GM18870 (cell line): ENCODE results near the gene CST9.
A peak's percentile ranks its signal among the peaks of the same experiment; 100 is the strongest.
"Not testable (repeated sequence)": the region's sequence is repeated elsewhere in the genome, so short reads cannot be mapped to it uniquely, and the experiment has no call there.

Experiments
- ATAC-seq: cut with Tn5 transposase; IDR thresholded peaks from one replicate; pipeline ENCODE4 v1.9.1; 2021; ENCODE audit warnings: moderate library complexity; ENCODE audit not compliant: unreplicated experiment

CST9 gene

DNA sequence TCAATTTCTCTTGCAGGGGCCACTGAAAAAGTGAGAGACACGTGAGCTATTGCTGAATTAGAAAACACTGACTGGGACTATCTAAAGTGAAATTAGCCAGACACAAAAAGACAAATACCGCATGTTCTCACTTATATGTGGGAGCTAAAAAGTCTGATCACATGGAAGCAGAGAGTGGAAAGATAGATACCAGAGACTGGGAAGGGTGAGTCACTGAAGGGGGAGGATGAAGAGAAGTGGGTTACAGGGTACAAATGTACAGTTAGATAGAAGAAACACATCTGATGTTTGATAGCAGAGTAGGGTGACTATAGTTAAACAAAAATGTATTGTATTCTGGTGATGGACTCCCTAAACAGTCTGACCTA, 18.6 kb upstream of the CST9 start:
- no peak for ATAC-seq

DNA sequence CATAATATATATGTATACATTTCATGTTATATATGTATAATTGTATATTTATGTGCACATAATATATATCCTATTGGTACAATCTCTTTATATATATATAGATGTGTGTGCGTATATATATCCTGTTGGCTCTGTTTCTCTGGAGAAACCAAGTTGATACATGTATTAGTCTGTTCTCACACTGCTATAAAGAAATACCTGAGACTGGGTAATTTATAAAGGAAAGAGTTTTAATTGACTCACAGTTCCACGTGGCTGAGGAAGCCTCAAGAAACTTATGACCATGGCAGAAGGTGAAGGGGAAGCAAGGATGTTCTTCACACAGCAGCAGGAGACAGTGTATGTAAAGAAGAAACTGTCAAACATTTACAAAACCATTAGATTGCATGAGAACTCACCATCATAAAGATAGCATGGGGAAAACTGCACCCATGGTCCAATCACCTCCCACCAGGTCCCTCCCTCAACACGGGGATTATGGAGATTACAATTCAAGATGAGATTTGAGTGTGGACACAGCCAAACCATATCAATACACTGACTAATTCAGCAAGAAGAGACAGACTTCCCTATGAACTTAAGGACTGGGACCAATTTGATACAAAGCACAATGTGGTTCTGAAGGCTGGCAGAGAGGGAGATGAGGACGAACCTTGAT, 18.1 kb upstream of the CST9 start:
- no peak for ATAC-seq

DNA sequence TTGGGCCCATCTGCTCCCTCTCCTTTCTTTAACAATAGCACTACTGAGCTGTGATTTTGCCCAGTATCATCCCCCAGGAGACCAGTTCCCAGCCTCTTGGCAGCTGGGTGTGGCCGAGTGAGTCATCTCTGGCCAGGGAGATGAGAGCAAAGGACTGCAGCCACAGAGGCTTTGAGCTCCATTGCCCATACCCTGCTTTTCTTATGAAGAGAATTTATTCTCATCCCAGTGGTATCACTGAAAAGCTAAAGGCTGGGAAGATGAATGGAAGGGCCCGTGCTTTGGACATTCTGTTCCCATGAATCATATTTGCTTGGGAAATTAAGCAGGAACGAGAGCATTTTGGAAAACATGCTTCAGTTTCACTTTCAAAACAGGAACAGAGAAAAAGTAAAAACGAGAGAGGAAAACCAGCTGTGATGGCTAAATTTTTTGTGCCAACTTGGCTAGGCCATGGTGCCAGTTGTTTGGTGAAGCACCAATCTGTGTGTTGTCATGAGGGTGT, 17.2 kb upstream of the CST9 start:
- ATAC-seq = peak; percentile 57

DNA sequence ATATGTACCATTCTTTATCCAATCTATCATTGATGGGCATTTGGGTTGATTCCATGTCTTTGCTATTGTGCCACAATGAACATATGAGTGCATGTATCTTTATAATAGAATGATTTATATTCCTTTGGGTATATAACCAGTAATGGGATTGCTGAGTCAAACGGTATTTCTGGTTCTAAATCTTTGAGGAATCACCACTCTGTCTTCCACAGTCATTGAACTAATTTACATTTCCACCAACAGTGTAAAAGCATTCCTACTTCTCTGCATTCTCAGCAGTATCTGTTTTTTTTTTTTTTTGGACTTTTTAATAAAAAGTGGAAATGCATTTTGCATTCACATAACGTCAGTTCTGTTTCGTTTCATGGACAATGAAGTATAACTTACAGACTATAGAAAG, 16.7 kb upstream of the CST9 start:
- ATAC-seq = not testable (repeated sequence)

DNA sequence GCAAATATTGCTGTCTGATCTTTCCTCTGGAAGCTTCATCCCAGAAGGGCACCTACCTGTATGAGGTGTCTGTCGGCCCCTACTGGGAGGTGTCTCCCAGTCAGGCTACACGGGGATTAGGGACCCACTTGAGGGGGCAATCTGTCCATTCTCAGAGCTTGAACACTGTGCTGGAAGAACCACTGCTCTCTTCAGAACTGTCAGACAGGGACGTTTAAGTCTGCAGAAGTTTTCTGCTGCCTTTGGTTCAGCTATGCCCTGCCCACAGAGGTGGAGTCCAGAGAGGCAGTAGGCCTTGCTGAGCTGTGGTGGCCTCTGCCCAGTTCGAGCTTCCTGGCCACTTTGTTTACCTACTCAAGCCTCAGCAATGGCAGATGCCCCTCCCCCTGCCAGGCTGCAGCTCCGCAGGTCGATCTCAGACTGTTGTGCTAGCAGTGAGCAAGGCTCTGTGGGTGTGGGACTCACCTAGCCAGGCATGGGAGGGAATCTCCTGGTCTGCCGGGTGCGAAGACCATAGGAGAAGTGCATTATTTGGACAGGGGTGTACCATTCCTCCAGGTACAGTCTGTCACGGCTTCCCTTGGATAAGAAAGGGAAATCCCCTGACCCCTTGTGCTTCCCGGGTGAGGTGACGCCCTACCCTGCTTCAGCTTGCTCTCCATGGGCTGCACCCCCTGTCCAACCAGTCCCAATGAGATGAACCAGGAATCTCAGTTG, 15.1 kb upstream of the CST9 start:
- not testable (repeated sequence) for ATAC-seq

DNA sequence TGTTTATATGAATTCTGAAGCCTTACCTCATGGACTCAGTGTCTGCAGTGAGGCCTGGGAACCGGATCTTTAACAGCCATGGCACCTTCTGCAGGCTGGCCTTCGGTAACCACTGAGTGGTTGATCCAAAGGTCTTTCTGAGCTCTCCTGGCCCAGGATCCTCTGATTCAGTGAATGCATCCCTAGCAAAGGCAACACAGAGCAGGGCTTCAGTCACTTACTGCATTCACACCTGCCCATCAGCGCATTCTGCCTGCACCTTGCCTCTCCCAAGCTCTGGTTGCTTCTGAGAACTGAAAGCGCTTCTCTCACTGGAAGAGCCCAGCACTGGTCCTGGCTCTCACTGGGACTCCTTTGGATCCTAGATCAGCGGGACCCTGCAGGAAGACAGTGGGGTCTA, 8.4 kb upstream of the CST9 start:
- ATAC-seq = no peak

DNA sequence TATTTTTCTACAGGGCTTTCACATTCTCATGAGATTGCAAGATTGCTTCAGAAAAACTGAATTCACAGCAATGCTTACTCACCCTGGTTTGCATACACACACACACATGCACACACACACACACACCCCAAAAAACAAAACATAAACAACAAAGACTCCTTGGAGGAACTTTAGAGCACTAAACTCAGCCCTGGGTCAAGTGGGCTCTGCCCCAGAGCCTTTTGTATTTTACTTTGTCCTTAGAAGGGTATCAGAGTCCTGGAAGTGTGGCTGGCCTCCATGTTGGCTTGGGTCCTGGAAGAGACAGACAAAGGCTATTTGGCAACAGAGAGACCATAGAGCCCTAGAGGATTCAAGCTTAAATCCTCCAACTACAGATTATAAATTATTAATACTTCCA, 8.0 kb upstream of the CST9 start:
- no peak for ATAC-seq

DNA sequence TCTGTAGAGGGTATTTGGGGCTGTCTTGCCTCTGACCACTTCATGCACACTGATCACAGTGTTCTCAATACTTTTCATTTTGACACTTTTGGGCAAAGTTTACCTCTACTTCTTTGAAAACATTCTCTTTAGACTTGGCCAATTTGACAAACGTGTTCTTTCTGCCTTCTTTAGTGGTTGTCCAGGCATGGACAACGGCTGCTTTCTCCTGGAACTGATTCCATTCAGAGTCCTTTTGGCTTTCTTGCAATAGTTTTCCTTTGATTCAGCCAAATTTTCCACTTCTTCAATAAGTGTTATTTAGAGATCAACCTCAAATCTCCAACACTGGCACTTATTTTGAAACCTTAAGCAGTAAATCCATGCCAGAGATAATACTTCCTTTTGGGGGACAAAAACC, 6.7 kb upstream of the CST9 start:
- no peak for ATAC-seq

DNA sequence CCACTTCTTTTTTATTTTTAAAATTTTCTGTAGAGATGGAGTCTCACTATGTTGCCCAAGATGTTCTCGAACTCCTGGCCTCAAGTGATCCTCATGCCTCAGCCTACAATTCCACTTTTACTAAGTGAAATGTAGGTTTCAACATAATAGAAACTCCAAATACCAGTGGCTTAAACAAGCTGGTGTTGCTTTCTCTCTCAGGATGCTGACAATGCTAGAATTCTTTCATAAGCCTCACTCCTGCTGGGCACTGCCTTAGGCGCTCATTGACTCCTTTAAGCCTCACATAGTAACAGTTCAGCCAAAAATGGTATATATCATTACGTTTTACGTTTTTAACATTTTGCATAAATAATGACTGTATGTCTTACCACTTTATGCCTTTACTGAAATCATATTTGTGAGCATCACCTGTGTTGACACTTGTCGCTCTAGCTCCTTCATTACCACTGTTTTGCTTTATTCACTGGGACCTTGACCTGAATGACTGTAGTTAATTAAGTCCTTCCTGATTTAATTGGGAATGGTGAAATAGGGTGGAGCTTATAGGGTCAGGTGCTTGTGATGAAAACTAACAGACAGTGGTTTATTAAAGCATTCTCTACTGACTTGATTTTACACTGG, 3.9 kb upstream of the CST9 start:
- no peak for ATAC-seq

DNA sequence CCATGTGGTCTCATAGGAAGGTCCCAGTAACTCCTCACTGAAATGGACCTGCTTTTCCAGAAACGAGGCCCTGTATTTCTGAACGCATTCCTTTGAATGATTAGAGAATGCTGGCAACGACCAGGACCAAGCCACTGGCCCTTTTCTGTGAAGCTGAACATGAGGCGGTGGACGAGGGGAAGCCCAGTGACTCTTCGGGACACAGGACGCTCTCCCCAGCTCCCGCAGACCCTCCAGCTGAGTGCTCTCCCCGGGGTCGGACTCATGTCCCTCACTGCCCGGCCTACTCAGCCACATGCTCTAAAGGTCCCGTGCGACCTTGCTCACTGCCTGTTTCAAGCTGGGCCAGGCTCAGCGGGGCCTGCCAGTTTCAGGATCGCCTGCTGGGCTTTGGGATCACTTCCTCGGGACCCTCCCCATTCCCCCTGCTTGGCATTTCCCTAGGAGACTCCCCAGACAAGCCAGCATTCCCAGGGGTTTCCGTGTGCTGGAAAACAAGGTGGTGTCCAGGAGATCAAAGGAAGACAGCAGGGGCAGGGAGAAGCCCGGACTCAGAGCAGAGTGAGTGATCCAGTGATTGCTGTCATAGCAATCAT, 2.6 kb upstream of the CST9 start:
- no peak for ATAC-seq

DNA sequence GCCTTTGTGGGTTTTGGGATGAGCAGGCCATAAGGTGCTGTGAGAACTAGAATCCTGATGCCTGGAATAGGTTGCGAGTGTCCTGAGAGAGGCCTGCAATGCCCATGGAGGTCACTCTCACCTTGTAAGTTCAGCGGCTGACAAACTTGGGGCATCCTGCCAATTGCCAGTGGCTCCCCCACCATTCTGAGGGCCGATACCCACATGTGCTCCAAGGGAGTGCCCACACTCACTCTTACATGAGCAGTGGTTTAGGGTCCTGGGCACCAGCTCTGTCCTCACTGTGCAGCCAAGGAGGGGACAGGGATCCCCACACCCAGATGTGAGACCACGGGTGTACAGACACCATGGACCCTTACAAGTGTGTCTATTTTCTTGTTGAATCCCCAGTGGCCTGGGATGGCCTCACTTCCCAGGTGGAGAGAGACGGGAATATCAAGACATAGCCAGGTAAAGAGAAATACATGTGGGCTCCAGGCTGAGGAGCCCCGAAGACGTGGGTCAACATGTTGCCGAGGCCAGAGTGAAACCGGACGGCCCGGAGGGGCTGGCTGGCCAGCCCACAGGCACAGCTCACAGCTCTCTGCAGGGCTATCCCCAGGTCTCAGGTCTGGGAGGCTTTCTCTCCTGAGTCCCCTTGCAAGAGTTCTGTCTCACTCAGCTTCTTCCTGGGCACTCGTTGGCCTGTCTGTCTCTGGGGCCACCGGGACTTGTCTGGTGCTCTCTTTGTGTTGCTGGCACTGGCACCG, 2.0 kb upstream of the CST9 start:
- no peak for ATAC-seq

DNA sequence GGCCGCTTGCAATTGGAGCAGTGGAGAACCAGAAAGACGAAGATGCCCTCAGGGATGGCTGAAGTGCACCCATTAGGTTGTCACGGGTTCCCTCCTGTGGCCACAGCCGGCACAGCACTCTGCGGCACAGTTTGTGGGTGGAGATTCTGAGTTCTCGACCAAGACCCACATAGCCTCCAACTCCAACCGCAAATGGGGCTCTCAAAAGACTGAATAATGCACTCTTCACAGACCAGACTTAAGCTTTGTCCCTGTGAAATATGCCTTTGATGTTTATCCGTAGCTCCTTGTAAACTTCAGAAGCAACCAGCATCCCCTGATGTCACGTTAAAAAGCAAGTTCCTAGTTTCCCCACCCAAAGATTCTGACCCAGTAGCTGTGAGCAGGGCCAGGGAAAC, 934 bp upstream of the CST9 start:
- peak; percentile 73 for ATAC-seq

DNA sequence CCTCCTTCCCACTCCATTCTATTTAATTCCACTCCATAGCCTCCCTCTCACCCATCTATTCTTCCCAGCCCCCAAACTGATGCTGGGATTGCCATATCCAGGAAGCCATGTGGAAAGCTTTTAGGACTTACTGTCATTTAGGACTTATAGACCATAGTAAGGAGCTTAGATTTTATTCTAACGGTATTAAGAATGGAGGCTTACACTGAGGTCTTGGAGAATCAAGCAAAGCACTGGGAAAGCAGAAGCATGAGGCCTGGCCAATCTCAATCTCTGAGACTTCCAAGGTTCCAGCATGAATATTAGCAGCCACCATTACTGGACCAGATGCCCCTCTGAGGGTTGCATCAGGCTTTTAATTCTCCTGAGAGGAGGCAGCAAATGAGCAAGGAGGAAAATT, 1.4 kb downstream of the CST9 start:
- no peak for ATAC-seq

DNA sequence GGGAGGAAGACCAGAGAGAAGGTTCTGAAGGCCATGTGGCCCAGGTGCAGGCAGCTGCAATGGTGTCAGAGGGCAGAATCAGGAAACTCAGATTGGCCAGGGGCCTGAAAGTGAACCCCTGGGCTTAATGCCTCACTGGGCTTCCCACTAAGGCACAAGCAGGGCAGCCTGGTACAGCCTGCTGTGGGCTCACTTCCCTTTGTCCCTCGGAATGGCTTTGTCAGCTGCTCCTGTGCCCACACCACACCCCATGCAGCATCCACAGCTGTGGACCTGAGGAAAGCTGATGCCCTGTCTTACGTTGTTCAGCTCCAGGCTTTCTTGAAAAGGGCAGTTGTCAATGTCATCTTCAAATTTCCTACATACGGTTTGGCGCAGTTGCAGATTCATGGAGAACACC, 2.4 kb downstream of the CST9 start:
- ATAC-seq = no peak

DNA sequence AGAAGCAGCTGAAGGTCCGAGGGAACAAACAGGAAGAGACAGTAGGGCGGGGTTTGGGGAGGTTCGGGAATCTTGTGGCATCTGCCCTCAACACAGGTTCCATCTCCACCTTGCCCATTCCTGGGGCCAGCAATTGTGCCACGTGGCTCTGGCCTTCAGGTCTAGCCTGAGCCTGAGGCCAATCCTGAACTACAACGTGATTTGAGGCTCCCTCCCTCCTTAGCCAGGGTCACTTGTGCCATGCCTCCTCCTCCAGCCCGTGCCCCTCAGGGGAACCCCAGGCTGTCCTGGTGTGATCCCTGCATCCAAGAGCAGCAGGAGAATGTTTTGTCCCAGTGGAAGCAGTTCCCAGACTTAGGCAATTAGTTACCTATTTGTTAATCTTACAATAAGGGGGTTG, 3.0 kb downstream of the CST9 start:
- ATAC-seq = no peak

DNA sequence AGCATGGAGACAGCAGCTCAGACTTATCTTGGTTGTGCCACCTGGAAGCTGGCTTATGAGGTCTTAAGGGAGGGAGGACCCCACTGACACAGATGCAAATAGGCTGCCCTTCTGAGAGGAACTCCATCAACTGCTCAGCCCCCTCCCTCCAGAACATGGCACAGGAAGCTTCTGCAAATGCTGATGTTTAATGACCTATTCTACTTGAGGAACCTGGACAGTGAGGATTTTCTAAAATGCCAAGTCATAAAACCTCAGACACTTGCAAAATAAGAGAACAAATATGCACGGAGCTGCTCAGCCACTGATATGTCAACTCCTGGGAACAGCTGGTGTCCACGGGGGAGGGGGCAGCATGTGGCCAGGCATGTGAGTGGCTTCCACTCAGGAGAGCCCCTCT, 3.5 kb downstream of the CST9 start:
- no peak for ATAC-seq

DNA sequence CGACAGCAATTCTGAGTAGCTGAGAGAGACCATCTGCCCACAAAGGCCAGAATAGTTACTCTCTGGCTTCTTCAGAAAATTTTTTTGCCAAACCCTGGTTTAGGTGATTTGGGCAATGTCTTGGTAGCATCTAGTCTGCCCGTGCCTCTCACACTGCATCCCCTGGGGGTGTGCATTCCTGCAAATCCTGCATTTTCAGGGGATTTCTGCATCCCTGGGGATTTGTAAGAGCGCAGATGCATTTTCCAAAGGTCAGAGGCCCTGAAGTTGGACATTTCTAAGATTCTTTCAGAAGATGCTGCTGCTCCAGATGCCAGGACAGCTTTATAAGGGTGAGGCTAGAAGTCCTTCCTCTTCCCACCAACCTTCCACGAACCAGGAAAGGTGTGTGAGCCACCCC, 4.0 kb downstream of the CST9 start:
- ATAC-seq = no peak

DNA sequence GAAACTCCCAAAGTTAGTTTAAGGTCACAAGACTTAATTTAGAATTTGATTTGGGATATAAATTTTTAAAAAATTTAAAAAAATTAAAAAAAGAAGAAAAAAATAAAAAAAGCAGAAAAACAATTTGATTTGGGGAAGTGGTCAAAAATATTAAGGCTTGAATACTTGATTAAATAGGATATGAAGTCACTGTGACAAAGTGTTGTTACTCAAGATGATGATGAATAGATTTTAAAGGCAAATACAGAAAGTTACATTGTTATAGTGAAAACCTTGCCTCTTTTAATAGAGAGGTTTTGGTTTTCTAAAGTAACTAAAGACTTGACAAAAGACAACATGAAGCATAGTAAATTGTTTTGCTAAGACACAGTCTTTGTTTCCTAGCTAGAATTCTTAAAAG, 7.2 kb downstream of the CST9 start:
- no peak for ATAC-seq

DNA sequence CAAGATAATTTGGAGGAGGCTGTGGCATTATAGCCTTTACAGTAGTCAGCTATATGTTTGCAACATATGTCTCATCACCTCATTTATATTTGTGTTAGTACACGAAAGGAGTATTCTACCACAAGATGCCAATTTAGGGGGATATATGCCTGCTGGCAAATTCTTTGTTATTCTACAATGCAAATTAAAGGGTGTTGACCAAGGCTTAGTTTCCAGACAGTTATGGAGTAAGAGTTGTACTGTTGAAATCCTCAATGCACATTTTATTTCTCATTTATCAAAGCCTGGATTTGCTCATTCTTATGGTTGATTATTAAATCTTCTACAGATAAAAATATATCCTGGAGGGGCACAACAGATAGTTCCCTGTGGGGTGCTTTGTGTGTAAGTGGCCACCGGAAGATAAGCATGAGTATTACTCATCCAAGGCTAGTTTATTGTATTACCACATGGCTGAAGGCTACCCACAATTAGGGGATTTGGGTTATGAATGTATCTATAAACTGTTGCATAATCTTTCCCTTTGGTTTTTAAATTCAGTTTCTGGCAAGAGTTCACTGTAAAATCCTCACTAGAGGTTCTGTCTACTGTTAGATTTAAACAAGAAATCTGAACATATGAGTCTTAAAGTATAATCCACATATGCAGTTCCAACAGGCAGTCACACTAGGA, 9.0 kb downstream of the CST9 start:
- ATAC-seq = no peak

DNA sequence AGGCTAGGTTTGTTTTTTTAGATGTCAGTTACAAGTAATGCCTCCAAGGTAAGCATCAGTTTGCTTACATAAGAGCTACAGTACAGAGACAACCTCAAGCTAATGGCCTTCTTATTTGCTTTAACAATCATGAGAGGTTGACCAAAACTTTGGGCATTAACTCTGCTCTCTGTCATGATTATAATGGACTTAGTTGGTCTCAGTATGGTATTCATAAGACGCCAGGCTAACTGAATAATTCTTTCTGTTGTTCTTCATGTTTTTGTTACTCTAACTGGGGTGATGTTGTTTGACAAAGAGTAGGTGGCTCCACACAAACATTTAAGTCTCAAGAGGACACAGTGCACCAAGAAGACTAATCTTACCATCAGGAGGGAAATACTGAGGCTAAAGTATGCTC, 9.8 kb downstream of the CST9 start:
- ATAC-seq = no peak
